GM19025 (cell line): ENCODE results near the gene MEOX1.

Source experiments
- ATAC-seq: cut with Tn5 transposase; IDR thresholded peaks from one replicate; pipeline ENCODE4 v1.9.1; 2021; ENCODE audit warnings: mild to moderate bottlenecking, low read depth, moderate library complexity; ENCODE audit not compliant: unreplicated experiment

MEOX1 gene

DNA sequence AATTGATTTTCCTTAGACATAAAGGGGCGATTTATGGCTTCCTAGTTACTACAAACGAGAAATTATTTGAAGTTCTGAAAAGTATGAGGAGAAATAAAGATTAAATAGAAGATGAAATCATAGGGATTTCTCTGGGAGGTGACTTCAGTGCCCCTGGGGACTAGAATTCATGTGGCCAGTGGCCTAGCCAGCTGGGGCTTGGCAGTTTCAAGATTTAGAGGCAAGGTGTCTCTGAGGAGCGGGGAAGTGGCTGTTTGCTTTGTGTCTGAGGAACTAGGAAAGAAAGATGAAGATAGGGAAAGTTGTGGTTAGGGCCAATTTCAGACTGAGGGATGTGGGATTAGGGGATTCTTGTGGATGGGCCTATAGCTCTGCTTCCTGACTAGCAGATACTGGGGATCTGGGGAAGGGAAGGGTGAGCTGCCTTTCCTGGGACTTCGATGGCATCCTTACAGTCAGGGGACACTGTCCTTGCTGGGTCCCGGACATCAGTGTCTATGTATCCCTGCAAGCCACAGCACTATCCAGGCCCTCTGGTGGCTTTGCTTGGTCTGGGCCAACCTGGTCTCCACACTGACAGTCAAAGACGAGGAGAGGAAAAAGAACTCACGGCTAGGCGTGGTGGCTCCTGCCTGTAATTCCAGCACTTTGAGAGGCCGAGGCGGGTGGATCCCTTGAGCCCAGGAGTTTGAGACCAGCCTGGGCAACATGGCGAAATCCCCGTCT is 22.4 kb upstream of the MEOX1 start:
- no peak for ATAC-seq

DNA sequence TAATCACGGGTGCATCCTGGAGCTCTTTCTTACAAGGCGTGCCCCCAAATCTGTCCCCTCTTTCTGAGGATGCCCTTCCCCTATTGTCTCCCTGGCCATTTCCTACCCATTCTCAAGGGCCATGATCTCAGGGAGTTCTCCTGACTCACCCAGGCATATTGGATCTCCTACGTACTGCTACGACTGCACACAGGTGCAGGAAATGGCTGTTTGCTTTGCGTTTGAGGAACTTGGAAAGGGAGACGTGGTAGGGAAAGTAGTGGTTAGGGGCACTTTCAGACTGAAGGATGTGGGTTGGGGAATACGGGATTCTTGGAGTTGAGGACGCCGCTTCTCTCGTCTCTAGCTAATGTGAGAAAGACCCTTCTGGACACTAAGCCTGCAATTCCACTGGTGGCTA is 18.7 kb upstream of the MEOX1 start:
- ATAC-seq, result no peak

DNA sequence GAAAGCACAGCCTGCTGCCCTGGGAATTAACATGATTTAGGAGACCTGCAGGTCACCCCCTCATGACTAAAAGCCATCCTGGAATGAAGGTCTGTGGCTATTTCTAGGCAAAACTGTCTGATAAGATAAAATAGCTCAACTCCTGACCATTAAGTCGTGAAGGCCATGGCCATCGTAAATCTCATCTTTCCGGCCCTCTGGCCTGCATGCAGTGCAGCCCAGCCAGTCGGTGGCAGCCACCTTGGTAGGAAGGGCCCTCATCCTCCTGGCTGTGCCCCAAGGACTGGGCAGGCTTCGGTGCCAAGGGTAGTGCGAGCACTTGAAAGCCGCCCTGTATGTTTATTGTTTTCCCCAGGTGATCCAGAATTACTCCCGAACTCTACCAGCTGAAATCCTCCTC is 18.2 kb upstream of the MEOX1 start:
- ATAC-seq, result no peak

DNA sequence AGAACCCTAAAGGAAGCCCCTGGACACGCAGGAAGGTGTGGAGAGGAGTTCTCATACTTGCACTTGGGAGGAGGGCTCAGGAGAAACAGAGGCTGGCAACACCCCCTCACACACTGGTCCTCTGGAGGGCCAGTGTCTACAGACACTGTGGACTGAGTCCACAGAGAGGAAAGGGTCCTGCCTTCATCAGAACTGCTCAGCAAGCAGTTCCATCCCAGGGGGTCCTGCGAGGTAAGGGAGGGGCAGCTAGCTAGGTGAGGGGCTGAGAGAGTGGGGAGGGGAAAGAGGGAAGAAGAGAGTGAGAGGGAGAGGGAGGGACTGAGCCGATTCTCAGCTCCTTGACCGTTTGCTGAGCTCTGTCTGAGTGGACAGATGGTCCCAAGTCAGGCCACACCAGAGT is 17.7 kb upstream of the MEOX1 start:
- ATAC-seq, result no peak

DNA sequence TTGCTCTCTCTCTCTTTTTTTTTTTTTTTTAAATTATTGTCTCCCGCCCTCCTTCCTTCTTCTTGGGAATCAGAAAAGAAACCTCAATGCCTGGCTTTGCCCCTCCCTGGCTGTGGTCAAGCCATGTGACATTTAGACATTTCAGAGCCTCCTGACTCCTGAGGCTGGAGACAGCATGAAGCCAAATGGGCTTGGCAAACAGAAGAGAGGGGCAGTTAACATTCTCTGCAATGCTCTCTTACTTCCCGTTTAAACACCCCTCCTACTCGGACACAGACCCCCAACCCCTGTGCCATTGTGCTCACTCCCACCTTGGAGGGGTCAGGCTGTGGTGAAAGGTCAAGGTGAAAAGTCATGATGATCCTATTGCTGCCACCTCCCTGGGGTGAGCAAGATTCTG is 14.7 kb upstream of the MEOX1 start:
- ATAC-seq, result no peak

- ATAC-seq, result no peak
Observed at GRCh38 chr17:43674394-43674793, 12.7 kb upstream of the MEOX1 start.

DNA sequence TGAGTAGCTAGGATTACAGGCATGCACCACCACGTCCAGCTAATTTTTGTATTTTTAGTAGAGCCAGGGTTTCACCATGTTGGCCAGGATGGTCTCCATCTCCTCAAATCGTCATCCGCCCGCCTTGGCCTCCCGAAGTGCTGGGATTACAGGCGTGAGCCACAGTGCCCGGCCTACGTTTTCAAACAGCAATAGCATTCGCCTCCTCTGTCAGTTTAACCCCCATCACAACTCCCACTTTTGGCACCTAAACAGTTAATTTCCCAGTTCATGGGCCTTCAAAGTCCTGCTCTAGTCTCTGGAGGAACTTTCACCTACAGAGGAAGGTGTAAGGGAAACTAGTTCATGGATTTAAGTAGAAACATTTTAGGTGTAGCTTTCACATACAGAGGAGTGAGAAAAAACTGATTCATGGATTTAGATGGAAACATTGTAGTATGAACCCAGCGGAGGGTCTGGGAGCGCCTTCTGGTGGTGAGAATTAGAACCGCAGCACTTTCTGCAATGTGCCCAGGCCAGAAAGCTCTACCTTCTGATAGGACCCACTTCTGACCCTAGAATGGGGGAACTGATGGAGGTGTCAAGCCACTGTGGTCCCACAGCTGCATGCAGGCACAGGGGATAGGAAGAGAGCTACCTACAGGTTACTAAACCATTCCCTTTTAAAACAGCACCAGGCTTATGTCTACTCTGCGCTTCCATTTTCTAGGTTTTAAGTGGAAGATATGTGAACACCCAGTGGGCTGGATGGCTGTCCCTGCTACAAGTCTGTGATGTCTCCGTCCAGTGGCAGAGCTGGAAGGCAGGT is 12.0 kb upstream of the MEOX1 start:
- ATAC-seq, result no peak

DNA sequence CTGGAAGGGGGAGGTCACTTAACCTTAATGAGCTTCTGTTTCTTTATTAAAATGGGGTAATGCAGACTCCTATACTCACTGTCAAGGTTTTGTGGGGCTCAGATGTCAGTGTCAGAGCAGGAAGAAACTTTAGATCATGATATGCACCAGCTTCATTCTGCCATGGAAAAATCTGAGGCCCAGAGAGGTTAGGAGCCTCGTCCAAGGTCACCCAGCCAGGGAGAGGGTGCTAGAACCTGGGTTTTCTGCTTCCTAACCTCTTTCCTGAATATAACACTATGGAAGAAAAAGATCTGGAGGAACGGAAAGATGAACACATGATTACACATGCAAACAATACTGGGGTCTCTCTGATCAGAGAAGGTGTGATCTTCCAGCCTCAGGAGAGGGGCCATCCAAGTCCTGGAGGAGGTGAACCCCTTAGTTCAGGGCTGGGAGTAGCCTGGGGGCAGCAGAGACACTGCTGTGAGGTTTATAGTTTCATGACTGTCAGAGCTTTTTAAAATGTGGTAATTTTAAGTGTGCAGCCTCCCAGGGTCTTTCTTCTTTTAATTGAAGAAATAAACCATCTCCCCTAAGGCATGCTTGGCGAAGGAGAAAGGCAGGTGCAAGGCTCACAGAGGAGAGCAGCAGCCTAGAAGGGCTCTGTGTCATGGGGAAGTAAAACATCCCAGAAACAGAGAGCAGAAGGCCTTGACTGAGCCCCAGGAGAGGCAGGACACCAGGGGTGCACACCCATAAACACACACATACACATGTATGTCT is 10.2 kb upstream of the MEOX1 start:
- ATAC-seq, result no peak

DNA sequence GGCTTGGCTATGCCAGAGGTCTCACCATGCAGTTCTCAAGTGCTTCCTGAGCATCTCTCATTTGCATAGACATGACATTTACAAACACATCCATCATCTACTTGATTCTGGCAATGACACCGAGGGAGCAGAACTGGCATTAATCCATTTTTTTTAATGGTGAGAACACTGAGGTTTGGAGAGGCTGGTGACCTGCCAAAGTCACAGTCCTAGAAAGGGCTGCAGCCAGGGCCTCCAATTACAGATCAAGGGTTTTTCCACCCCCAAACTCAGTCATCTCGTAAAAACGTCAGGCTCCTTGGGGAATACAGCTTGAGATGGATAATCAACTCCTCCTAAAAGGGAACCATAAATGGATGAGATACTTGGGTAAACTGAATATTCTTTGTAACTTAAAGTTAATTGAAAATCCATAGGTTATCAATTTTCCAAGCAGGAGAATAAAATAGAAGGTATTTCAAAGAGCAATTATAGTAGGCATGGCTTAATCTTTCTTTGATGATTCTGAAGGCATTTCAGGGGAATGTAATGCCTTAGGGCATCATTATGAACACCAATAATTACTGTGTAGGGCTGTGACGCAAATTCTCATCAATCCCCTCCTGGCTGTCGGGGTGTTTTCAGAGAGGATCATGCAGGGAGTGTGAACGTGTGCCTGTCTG is 9.4 kb upstream of the MEOX1 start:
- no peak for ATAC-seq

GRCh38 chr17:43670645-43671030 is 8.9 kb upstream of the MEOX1 start:
- no peak for ATAC-seq

DNA sequence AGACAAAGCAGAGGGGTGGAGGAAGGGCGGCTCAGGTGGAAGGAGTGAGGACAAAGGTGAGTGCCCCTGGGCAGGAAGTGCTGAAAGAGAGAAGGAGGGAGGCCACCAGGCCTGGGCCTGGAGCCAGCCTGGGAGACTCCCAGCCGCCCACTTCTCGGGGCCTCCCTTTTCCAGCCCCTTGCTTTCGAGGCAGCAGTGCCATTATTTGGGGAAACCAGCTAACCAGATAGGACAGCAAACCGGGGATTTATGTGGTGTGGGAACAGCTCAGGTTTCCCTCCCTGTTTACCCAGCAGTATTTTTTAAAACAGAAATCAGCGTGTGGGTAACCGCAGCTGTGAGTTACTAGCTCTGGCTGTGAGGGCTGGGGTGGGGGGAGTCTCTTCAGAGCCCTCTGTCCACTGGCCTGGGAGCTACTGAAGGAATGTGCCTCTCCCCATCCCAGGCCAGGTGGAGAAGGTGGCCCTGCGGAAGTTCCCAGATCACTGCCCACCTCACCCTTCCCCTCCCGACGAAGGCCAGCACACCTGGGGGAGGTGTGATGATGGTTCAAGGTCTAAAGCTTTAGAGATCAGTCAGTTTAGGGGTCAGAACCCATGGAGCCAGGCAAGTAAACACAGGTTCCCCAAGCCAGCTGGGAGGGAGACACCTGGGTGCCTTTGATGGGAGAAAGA is 8.4 kb upstream of the MEOX1 start:
- no peak for ATAC-seq

DNA sequence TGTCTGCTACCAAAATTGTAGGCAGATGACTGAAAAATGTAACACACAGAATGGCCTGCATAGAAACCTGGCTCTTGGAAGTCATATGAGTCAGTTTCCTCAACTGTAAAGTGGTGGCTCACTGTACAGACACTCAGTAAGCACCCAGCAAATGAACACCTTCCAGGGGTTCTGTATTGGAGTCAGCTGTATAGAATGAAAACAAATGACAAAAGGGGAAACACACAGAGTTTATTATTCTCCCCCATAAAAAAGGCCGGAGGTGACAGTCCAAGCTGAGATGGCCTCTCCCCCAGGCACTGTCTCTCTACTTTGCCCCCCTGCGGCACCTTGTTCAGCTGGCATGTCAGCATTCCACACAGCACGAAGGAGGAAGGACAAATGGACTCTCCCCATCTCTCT is 6.2 kb upstream of the MEOX1 start:
- no peak for ATAC-seq

- no peak for ATAC-seq
Observed at GRCh38 chr17:43667506-43667905, 5.8 kb upstream of the MEOX1 start.

DNA sequence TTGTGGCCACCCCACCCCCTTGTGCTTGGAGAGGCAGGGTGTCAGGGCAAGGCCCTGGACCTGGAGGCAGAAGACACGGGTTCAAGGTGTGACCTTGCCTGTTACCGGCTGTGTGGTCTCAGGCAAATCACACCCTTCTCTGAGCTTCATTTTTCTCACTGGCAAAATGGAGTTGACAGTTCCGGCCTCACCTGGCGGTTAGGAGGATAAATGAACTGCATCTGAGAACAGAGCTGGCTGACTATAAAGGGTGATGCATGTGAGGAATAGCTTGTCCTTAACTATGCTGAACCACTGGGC is 4.2 kb upstream of the MEOX1 start:
- no peak for ATAC-seq

- no peak for ATAC-seq
Observed at GRCh38 chr17:43665084-43665936, 3.6 kb upstream of the MEOX1 start.

GRCh38 chr17:43664096-43664495 is 2.4 kb upstream of the MEOX1 start:
- ATAC-seq, result no peak

DNA sequence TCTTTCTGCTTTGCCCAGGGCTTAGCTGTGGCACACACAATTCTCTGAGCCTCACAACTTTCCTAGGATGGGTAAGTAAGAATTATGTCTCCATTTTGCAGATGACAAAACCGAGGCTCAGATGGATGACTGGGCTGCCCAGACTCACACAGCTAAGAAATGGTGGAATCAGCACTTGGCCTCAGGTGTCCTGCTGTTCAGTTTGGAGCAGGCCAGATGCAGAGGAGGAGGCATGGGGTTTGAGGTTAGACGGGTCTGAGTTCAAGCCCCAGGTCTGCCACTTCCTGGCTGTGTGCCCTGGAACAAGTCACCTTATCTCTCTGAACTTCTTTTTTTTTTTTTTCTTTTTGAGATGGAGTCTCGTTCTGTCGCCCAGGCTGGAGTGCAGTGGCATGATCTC is 1.7 kb upstream of the MEOX1 start:
- ATAC-seq, result no peak

DNA sequence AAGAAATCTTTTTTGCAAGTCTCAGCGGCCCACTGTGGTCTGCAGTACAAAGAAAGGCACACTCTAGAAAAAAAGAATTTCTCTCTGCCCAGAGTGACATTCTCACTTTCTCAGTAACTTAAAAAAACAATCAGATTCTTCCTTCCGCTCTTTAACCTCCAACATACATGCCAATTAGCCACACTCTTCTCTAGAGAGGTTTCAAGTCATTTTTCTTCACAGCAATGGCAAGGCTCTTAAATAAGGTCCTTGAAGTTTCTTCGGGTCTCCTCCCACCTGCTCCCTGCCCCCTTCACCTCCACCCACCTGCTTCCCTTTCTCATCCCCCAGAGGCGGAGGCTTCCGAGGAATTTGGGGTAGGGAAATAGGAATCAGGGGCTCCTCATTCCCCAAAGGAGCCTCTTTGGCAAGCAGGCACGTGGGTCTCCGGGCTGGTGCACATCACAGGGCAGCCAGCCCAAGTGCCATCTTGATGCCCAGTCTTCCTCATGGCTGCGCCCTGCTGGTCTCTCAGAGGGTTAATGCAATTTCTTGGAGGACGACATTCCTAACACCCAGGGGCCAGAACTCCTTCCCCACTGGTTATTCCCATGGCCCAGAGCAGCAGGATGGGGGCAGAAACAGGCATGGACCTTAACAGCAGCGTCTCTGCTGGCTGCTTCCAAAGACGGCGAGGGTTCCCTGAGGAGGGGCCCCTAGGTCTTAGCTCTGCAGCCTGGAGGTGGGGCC is 855 bp upstream of the MEOX1 start:
- ATAC-seq, result no peak
